HG03457 (cell line): ENCODE results near the gene ACOT6.
"Not testable (repeated sequence)": the region's sequence is repeated elsewhere in the genome, so short reads cannot be mapped to it uniquely, and the experiment has no call there.

Experiments used
- ATAC-seq: cut with Tn5 transposase; IDR thresholded peaks from one replicate; pipeline ENCODE4 v1.9.1; 2021; ENCODE audit warnings: moderate number of reproducible peaks; ENCODE audit not compliant: unreplicated experiment

ACOT6 gene

GRCh38 chr14:73644531-73645247, 32.4 kb downstream of the ACOT6 start, which contains the start of gene DNAL1:
Gene DNAL1 (plus strand): TSS chr14:73644986. CDS start chr14:73645040, 54 bp downstream.
- peak; percentile 90 for ATAC-seq

DNA sequence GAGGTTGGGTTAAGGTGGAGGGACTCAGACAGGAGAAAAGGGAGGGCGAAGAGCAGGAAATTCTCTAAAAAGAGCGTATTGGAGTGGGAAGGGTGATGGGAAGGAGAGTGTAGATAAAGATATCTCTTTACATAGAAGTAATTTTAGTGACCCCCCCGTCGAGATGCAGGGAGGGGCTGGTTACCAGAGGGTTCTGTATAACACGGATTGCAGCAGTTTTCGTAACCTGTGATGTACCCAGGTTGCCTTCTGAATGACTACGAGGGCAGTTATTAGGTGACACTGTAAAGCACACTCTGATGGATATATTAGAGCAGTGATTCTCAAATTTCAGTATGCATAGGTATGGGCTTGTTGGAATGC, 32.9 kb downstream of the ACOT6 start:
- no peak for ATAC-seq

DNA sequence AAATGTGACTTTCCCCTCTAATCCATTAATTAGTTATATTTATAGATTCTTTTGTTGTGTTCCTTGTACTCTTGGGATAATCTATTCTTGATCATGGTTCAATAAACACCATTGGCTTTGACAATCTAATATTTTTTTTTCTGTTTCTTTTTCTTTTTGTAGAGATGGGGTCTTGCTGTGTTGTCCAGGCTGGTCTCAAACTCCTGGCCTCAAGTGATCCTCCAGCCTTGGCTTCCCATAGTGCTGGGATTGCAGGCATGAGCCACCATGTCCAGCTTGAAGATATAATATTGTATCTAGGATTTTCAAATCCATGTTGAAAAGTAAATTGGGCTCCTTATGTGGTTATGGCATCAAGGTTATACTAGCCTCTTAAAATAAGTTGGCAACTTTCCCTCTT, 38.7 kb downstream of the ACOT6 start:
- no peak for ATAC-seq

- no peak for ATAC-seq
Measured at GRCh38 chr14:73655851-73656250, 43.5 kb downstream of the ACOT6 start.

DNA sequence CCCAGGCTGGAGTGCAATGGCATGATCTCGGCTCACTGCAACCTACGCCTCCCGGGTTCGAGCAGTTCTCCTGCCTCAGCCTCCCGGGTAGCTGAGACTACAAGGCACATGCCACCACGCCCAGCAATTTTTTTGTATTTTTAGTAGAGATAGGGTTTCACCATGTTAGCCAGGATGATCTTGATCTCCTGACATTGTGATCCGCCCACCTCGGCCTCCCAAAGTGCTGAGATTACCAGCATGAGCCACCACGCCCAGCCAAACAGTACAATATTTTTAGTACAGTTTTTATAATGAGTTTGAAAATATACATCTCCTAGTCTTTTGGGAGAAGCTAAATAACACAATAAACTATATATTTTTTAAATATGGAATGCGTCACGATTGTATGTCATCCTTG, 46.9 kb downstream of the ACOT6 start:
- ATAC-seq, result not testable (repeated sequence)

DNA sequence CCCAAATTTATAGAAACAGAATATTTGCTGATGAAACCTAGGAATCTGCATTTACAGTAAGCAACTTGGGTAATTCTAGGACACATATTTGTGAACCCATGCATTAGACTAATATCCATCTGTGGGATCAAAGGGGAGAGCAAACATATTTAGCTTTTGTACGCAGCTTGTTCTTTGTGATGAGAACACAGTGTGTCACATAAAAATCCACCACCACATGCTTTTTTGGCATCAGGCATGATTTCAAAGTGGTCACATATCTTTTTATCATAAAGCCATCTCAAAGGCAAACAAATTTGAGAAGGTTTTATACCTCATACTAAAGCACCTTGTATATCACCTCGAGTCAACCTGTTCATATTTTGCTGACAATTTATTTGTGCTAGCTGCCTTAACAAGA, 48.2 kb downstream of the ACOT6 start:
- no peak for ATAC-seq

DNA sequence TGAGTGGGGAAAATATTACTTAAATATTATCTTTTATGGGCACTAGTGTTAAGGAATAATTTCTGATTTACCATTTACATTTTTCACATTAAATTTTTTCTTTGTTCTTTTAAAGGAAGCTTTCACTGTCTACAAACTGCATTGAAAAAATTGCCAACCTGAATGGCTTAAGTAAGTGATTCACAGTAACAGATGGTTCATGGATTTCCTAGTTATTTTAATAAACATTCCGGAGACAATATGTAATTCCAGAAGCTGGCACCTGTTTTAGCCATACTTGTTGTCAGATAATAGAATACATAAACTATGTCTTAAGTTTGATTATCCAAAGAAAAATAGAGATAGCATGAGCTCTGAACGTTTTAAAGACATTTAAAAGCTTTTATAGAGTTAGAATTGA, 49.6 kb downstream of the ACOT6 start:
- no peak for ATAC-seq

GRCh38 chr14:73662487-73662943, 50.2 kb downstream of the ACOT6 start:
- no peak for ATAC-seq

- no peak for ATAC-seq
Measured at GRCh38 chr14:73663548-73664212, 51.4 kb downstream of the ACOT6 start.

- no peak for ATAC-seq
Measured at GRCh38 chr14:73665130-73665529, 52.8 kb downstream of the ACOT6 start.

- no peak for ATAC-seq
Measured at GRCh38 chr14:73666583-73666982, 54.3 kb downstream of the ACOT6 start.

- ATAC-seq, result no peak
Measured at GRCh38 chr14:73667854-73668253, 55.5 kb downstream of the ACOT6 start.
